Endothelial cell of umbilical vein (primary cell): ENCODE results near the gene CGRRF1. TPM values are rescaled to one million over a fixed set of nuclear protein-coding genes. Genes with fewer than 3 reads are reported as not detected.

ENCODE experiments used
- BruUV-seq: library from RNA; stranded (reverse); fragments of 400-500 nt; replicated peaks from 2 replicates; lab custom pipeline; 2021; lab: Mats Ljungman, UMichigan
- CTCF ChIA-PET: fragments of 300-600, 350-600 bp; sonication (Branson Sonifier 250); formaldehyde crosslinking; loops from one replicate; lab custom pipeline; 2021; ENCODE audit warnings: antibody characterized with exemption, inconsistent platforms; lab: Charles Lee
- POLR2A ChIA-PET: fragments of 300-600, 350-600 bp; sonication (Branson Sonifier 250); formaldehyde crosslinking; loops from one replicate; lab custom pipeline; 2021; ENCODE audit warnings: antibody characterized with exemption, inconsistent platforms; lab: Charles Lee
- DNase-seq: peaks from one replicate; pipeline ENCODE4 v3.0.0-alpha.2; 2011; ENCODE audit warnings: low read depth, low spot score
- FAIRE-seq: peaks from 2 replicates; lab custom pipeline; 2011; peaks lifted over from hg19 to GRCh38; lab: Jason Lieb, UNC
- H2AFZ ChIP-seq: 2 replicates; pipeline ENCODE4 v1.6.0; 2012; ENCODE audit warnings: low read depth, low read length, control low read depth, inconsistent platforms
- H3K27ac ChIP-seq: 2 replicates; pipeline ENCODE4 v1.5.1; 2011; ENCODE audit warnings: low read depth, mild to moderate bottlenecking, control low read depth, low read length, moderate library complexity; ENCODE audit not compliant: insufficient read depth
- H3K27me3 ChIP-seq, 2 experiments: 2 replicates each; pipeline versions ENCODE4 v1.6.0 to v1.6.1; 2011; ENCODE audit warnings: low read length in 2 of 2, mixed read lengths in 1 of 2; ENCODE audit not compliant: control insufficient read depth in 2 of 2, insufficient read depth in 2 of 2
- H3K36me3 ChIP-seq, 2 experiments: 2 replicates in 1 of 2; 3 replicates in 1 of 2; pipeline ENCODE4 v1.5.1; 2011; ENCODE audit warnings: low read length in 2 of 2, mild to moderate bottlenecking in 1 of 2, moderate library complexity in 1 of 2; ENCODE audit not compliant: control insufficient read depth in 2 of 2, insufficient read depth in 2 of 2; ENCODE audit errors: extremely low read depth in 1 of 2
- H3K4me1 ChIP-seq: 3 replicates; pipeline ENCODE4 v1.5.1; 2011; ENCODE audit warnings: mild to moderate bottlenecking, low read length; ENCODE audit not compliant: control insufficient read depth, insufficient read depth; ENCODE audit errors: extremely low read depth
- H3K4me2 ChIP-seq: 2 replicates; pipeline ENCODE4 v1.6.1; 2011; ENCODE audit warnings: low read length, control low read depth, mixed read lengths; ENCODE audit not compliant: insufficient read depth
- H3K4me3 ChIP-seq, 3 experiments: fragments of 200-600 bp in 1 of 3; sonication (generic), shearing (Covaris generic) in 1 of 3; replicated peaks in 1 of 3; 2 replicates each; pipeline ENCODE4 v1.5.1; 2011 to 2016; ENCODE audit warnings: control low read depth in 3 of 3, low read length in 3 of 3, mild to moderate bottlenecking in 2 of 3, inconsistent platforms in 1 of 3, low read depth in 1 of 3, moderate library complexity in 1 of 3; ENCODE audit not compliant: insufficient read depth in 1 of 3
- H3K79me2 ChIP-seq: 2 replicates; pipeline ENCODE4 v1.6.0; 2012; ENCODE audit warnings: low read length, inconsistent platforms; ENCODE audit not compliant: control insufficient read depth, insufficient read depth
- H3K9ac ChIP-seq: replicated peaks from 2 replicates; pipeline ENCODE3; 2011; ENCODE audit warnings: low read length, control low read depth; ENCODE audit not compliant: insufficient read depth; ENCODE audit errors: extremely low read depth
- H3K9me1 ChIP-seq: replicated peaks from 3 replicates; pipeline ENCODE4 v1.6.0; 2011; ENCODE audit warnings: mild to moderate bottlenecking, low read length; ENCODE audit not compliant: control insufficient read depth, insufficient read depth; ENCODE audit errors: extremely low read depth
- H3K9me3 ChIP-seq: replicated peaks from 2 replicates; pipeline ENCODE4 v1.5.1; 2012; ENCODE audit warnings: low read length, inconsistent platforms; ENCODE audit not compliant: control insufficient read depth, insufficient read depth
- H4K20me1 ChIP-seq: replicated peaks from 2 replicates; pipeline ENCODE3; 2011; ENCODE audit warnings: mild to moderate bottlenecking, low read length; ENCODE audit not compliant: control insufficient read depth, insufficient read depth; ENCODE audit errors: extremely low read depth
- CTCF ChIP-seq, 2 donors: IDR thresholded peaks; 1 replicate in 1 of 2; 2 replicates in 1 of 2; pipeline ENCODE4 v1.5.1; 2011; ENCODE audit warnings: low read length in 2 of 2, mild to moderate bottlenecking in 2 of 2, moderate library complexity in 2 of 2, control low read depth in 1 of 2, inconsistent platforms in 1 of 2, low read depth in 1 of 2; ENCODE audit not compliant: insufficient read depth in 1 of 2; ENCODE audit errors: extremely low read depth in 1 of 2
- EZH2 ChIP-seq: IDR thresholded peaks from 2 replicates; pipeline ENCODE4 v1.6.1; 2012; ENCODE audit warnings: borderline replicate concordance, low read depth, mild to moderate bottlenecking, moderate library complexity, low read length, inconsistent platforms; ENCODE audit not compliant: severe bottlenecking
- FOS ChIP-seq: IDR thresholded peaks from 2 replicates; pipeline ENCODE4 v1.6.1; 2011; ENCODE audit warnings: mild to moderate bottlenecking, low read length, moderate library complexity, borderline replicate concordance; ENCODE audit not compliant: insufficient read depth
- GATA2 ChIP-seq: IDR thresholded peaks from 2 replicates; pipeline ENCODE4 v1.7.0; 2011; ENCODE audit warnings: low read depth, mild to moderate bottlenecking, moderate library complexity, mixed read lengths, low read length; ENCODE audit not compliant: insufficient read length, insufficient read depth
- JUN ChIP-seq: IDR thresholded peaks from 2 replicates; pipeline ENCODE4 v1.6.1; 2011; ENCODE audit warnings: borderline replicate concordance, low read depth; ENCODE audit not compliant: insufficient read length, insufficient read depth
- MAX ChIP-seq: IDR thresholded peaks from 2 replicates; pipeline ENCODE4 v1.6.1; 2011; ENCODE audit not compliant: insufficient read depth, insufficient read length
- MYC ChIP-seq: IDR thresholded peaks from one replicate; pipeline ENCODE4 v1.6.1; 2011; ENCODE audit warnings: mild to moderate bottlenecking, low read depth, low read length
- POLR2A ChIP-seq: IDR thresholded peaks from 2 replicates; pipeline ENCODE4 v1.6.1; 2012; ENCODE audit warnings: low read depth, mild to moderate bottlenecking, control low read depth, low read length
- POLR2AphosphoS5 ChIP-seq: IDR thresholded peaks from 2 replicates; pipeline ENCODE4 v1.6.1; 2012; ENCODE audit warnings: low read depth, mild to moderate bottlenecking, control low read depth, low read length, moderate library complexity; ENCODE audit not compliant: insufficient read depth
- dilution Hi-C: fragments of 300-500 bp; cut with MboI; formaldehyde crosslinking; loops from one replicate; pipeline ENCODE4 v1.15.0; 2019; ENCODE audit warnings: low sequenced_read_pairs; ENCODE audit not compliant: extremely low pct_ligation_motif_present
- intact Hi-C: fragments of 100-400 bp; cut with micrococcal nuclease; formaldehyde crosslinking; loops from one replicate; pipeline ENCODE4 v1.10.0; 2022
- polyA plus RNA-seq, 4 experiments: library from polyadenylated mRNA; depleted of rRNA in 3 of 4; stranded (reverse) in 3 of 4; unstranded in 1 of 4; fragments of >200 nt; gene quantifications; 2 replicates each; pipeline versions ENCODE4 v1.2.1 to v1.2.3, GENCODE V29; 2011 to 2012; ENCODE audit warnings: missing spikeins in 1 of 4
- total RNA-seq: library from RNA; stranded (reverse); gene quantifications from 2 replicates; pipeline ENCODE4 v1.2.3, GENCODE V29; 2021

CGRRF1 gene
- total and polyA plus RNA-seq, 2 donors (not counting 3 experiments of a cell fraction or from before 2014, with no cell fraction given) = 6.6 to 15.7 TPM

GRCh38 chr14:54501480-54501879 is 8.2 kb upstream of the CGRRF1 start:
- intact Hi-C loops = loop anchor here (10.0 kb wide), 1 partner anchor 1183 kb away; no protein-coding TSS in a partner anchor
- TF ChIP-seq EZH2 (no peak), MAX (no peak)
- H3K27me3 ChIP-seq = peaks cover 0 to 8% of the 10 kb centered on the region in 2 experiments
- H3K9me3 ChIP-seq = no peaks in the 10 kb centered on the region
- POLR2A ChIA-PET = no interaction called here
- H2AFZ ChIP-seq = no peak overlapping the region
- no peak overlapping the region for H3K9ac ChIP-seq
- BruUV-seq = no TSS peak
- DNase-seq (no peak), FAIRE-seq (no peak)
- no peaks in the 10 kb centered on the region for H3K9me1 ChIP-seq
- dilution Hi-C loops = no loop called here
- CTCF ChIA-PET = interaction anchor here (0.7 to 0.9 kb wide), 2 partner anchors 164 to 482 kb away, joined by 3 read pairs; no protein-coding TSS in a partner anchor
- peaks cover 3% of the 10 kb centered on the region for H3K4me1 ChIP-seq
- no peaks in the 10 kb centered on the region for H4K20me1 ChIP-seq
- H3K4me3 ChIP-seq = no peak overlapping the region
- no peak overlapping the region for H3K27ac ChIP-seq
- no peak overlapping the region for H3K4me2 ChIP-seq
- no peaks in the 10 kb centered on the region for H3K79me2 ChIP-seq
- H3K36me3 ChIP-seq = no peaks in the 10 kb centered on the region

- H3K4me1 ChIP-seq = peaks cover 3% of the 10 kb centered on the region
- intact Hi-C loops (loop anchor here (10.0 kb wide), 1 partner anchor 1182 kb away; no protein-coding TSS in a partner anchor), dilution Hi-C loops (no loop called here)
- no peaks in the 10 kb centered on the region for H3K9me3 ChIP-seq
- H3K9me1 ChIP-seq = no peaks in the 10 kb centered on the region
- H3K4me3 ChIP-seq = no peak overlapping the region
- H3K27me3 ChIP-seq = peaks cover 0 to 8% of the 10 kb centered on the region in 2 experiments
- no peaks in the 10 kb centered on the region for H4K20me1 ChIP-seq
- ChIA-PET CTCF (interaction anchor here (0.9 to 2.6 kb wide), 3 partner anchors 15 to 481 kb away, joined by 3 to 14 read pairs (median 5); no protein-coding TSS in a partner anchor), POLR2A (no interaction called here)
- TF ChIP-seq POLR2A (no peak), MYC (no peak), EZH2 (no peak), POLR2AphosphoS5 (no peak), GATA2 (no peak), FOS (no peak), JUN (no peak), CTCF (IDR thresholded peaks at IDR 0.05; ENCODE audit: extremely low read depth in 1 of 2, insufficient read depth in 1 of 2, low read depth in 1 of 2, low read length in 2 of 2) (no peak), MAX (no peak)
- BruUV-seq = no TSS peak
- H3K79me2 ChIP-seq = no peaks in the 10 kb centered on the region
- H3K4me2 ChIP-seq = no peak overlapping the region
- DNase-seq = no peak
- no peaks in the 10 kb centered on the region for H3K36me3 ChIP-seq
- H2AFZ ChIP-seq = no peak overlapping the region
- no peak for FAIRE-seq
- no peak overlapping the region for H3K27ac ChIP-seq
- H3K9ac ChIP-seq = no peak overlapping the region
Observed at GRCh38 chr14:54502602-54503001, 7.1 kb upstream of the CGRRF1 start.
